SJSA1 (cell line): ENCODE data around the gene CPED1. TPM values are rescaled to one million over a fixed set of nuclear protein-coding genes. Genes with fewer than 3 reads are reported as not detected.

Experiments
- DNase-seq, 2 experiments: peaks; one replicate each; pipeline ENCODE4 v3.0.0-alpha.2; 2015 to 2020; ENCODE audit warnings: low spot score in 2 of 2, low read depth in 1 of 2
- H3K27ac ChIP-seq: fragments of 250-450 bp; sonication (Bioruptor Pico); 2 replicates; pipeline ENCODE4 v1.5.1; 2020; ENCODE audit warnings: mild to moderate bottlenecking, moderate library complexity
- H3K27me3 ChIP-seq: fragments of 250-450 bp; sonication (Bioruptor Pico); replicated peaks from 2 replicates; pipeline ENCODE4 v1.5.1; 2020; ENCODE audit warnings: mild to moderate bottlenecking, moderate library complexity
- H3K36me3 ChIP-seq: fragments of 250-450 bp; sonication (Bioruptor Pico); 2 replicates; pipeline ENCODE4 v1.5.1; 2020; ENCODE audit warnings: mild to moderate bottlenecking
- H3K4me1 ChIP-seq: fragments of 250-450 bp; sonication (Bioruptor Pico); replicated peaks from 2 replicates; pipeline ENCODE4 v1.6.1; 2021; ENCODE audit warnings: mild to moderate bottlenecking
- H3K4me3 ChIP-seq: fragments of 250-450 bp; sonication (Bioruptor Pico); 2 replicates; pipeline ENCODE4 v1.5.1; 2020; ENCODE audit warnings: mild to moderate bottlenecking
- H3K9me3 ChIP-seq: fragments of 250-450 bp; sonication (Bioruptor Pico); replicated peaks from 2 replicates; pipeline ENCODE4 v1.5.1; 2020; ENCODE audit warnings: mild to moderate bottlenecking
- total RNA-seq: library from RNA; depleted of rRNA; stranded (reverse); fragments of >200 nt; shearing (Covaris generic); gene quantifications from 2 replicates; pipeline ENCODE4 v1.2.3, GENCODE V29; 2014

CPED1 gene
- total RNA-seq, 1 experiment from 2014 or later: 64.8 TPM

GRCh38 chr7:121005996-121006584, 17.6 kb downstream of the CPED1 start:
- Histone ChIP-seq H3K9me3 (no peaks in the 10 kb centered on the region), H3K27me3 (no peaks in the 10 kb centered on the region), H3K27ac (peak overlapping the region; percentile 77), H3K4me3 (no peak overlapping the region), H3K4me1 (peaks cover 67% of the 10 kb centered on the region), H3K36me3 (peaks cover 4% of the 10 kb centered on the region; the same call in 1 of the 2 replicates)
- no peak for DNase-seq

GRCh38 chr7:121006711-121007315, 18.3 kb downstream of the CPED1 start:
- 0 out of 2 replicates have a peak, but pooled peaks cover 4% of the 10 kb centered on the region for H3K36me3 ChIP-seq
- H3K27ac ChIP-seq: peak overlapping the region; percentile 77
- H3K4me1 ChIP-seq: peaks cover 60% of the 10 kb centered on the region
- DNase-seq: peak; percentile 79 to 85
- H3K9me3 ChIP-seq: no peaks in the 10 kb centered on the region
- H3K27me3 ChIP-seq: no peaks in the 10 kb centered on the region
- peak overlapping the region; percentile 9; the same call in 1 of the 2 replicates for H3K4me3 ChIP-seq

DNA sequence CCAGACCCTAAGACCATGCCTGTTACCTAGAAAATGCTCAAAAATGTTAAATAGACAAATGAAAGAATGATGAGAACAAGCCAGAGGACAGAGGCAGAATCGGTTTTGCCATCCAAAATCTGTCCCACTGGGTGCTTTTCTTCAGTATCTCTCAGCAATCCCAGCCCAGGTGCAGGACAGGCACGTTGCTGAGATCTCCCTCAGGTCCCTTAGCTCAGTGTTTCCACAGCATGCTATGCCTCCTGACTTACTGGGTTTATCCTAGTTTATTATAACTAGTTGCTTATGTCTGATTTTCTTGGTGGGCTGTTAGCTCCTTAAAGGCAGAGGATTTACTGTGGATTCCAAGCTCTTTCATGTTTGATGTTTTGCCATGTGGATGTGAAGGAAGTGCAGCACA, 20.3 kb downstream of the CPED1 start:
- Histone ChIP-seq H3K4me1 (peaks cover 48% of the 10 kb centered on the region), H3K27me3 (no peaks in the 10 kb centered on the region), H3K36me3 (0 out of 2 replicates have a peak, but pooled peaks cover 7% of the 10 kb centered on the region), H3K9me3 (no peaks in the 10 kb centered on the region), H3K27ac (no peak overlapping the region), H3K4me3 (no peak overlapping the region)
- DNase-seq: no peak

GRCh38 chr7:121011401-121011800, 22.9 kb downstream of the CPED1 start:
- no peak overlapping the region for H3K27ac ChIP-seq
- H3K4me3 ChIP-seq: no peak overlapping the region
- peaks cover 39% of the 10 kb centered on the region for H3K4me1 ChIP-seq
- H3K27me3 ChIP-seq: no peaks in the 10 kb centered on the region
- H3K9me3 ChIP-seq: no peaks in the 10 kb centered on the region
- H3K36me3 ChIP-seq: peaks cover 13% of the 10 kb centered on the region
- no peak for DNase-seq

DNA sequence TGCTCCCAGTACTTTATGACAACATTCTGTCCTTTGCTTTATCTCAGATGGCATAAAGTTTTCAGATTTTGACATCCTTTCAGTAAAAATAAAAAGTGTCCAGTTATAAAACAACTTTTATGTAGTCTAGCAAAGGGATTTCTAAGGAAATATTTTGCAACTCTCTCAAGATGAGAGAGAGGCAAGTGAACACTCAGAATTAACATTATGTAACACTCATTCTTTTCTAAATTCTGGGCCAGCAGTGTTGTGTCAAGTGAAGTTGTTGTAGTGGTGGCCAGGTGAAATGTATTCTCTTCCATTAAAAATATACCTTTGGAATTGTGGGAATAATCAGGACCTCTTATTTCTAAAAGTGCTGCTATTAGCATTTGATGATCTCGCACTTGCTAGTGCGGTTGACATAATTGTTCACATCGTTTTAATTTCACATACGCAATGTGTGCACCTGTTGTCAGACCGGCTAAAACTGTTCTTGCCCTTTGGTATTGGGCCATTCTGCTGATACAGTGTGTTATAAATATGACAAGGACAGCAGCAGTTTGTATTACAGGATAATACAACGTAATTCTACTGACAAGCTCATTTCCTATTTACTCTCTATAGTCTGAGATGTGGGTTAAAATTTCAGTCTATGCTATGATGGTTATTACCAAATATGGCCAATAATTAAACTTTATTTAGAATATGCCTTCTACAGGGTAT, 23.8 kb downstream of the CPED1 start:
- H3K4me1 ChIP-seq: peaks cover 39% of the 10 kb centered on the region
- H3K9me3 ChIP-seq: no peaks in the 10 kb centered on the region
- H3K27ac ChIP-seq: no peak overlapping the region
- peaks cover 18% of the 10 kb centered on the region for H3K36me3 ChIP-seq
- H3K4me3 ChIP-seq: no peak overlapping the region
- DNase-seq: no peak
- no peaks in the 10 kb centered on the region for H3K27me3 ChIP-seq

DNA sequence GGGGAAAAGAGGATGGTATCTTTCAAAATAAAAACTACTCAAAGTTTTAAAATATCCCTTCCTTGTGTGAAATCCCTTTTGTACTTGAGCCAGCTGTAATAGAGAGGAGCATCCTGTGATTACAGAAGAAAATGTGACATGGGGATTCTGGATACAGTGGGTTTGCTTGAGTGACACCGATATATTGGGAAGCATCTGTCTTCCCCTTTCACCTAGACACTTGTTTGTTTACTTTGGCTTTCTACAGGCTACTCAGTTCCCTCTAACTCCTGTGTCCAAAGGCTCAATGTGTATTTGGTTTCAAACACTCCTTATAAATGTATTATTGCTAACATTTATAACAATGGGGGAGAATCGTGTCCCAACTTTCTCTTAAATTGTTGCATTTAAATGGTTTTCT, 24.4 kb downstream of the CPED1 start:
- DNase-seq: no peak
- no peaks in the 10 kb centered on the region for H3K9me3 ChIP-seq
- no peaks in the 10 kb centered on the region for H3K27me3 ChIP-seq
- H3K4me1 ChIP-seq: peaks cover 38% of the 10 kb centered on the region
- no peak overlapping the region for H3K4me3 ChIP-seq
- H3K36me3 ChIP-seq: peaks cover 20% of the 10 kb centered on the region
- H3K27ac ChIP-seq: no peak overlapping the region

GRCh38 chr7:121015560-121015959, 27.0 kb downstream of the CPED1 start:
- no peak for DNase-seq
- Histone ChIP-seq H3K9me3 (no peaks in the 10 kb centered on the region), H3K4me1 (peaks cover 49% of the 10 kb centered on the region)

DNA sequence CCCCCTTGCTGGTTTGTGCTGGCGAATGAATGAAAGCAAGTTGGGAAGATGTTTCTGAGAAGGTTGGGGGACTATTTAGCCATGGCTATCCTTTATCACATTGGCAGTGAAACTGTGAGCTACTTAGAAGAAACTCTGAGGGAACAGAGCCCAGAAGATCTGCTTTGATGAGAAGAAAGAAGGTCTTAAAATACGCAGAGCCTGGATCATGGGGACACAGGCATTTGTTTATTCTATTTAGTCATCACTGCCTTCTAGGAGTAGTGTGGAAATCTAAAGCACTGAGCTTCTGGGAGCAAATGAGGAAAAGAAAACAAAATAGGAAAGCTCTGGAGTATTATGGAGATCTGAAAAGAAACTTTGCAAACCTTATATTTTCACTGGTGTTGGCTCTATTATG, 28.5 kb downstream of the CPED1 start:
- peaks cover 30% of the 10 kb centered on the region for H3K36me3 ChIP-seq
- H3K4me1 ChIP-seq: peaks cover 59% of the 10 kb centered on the region
- H3K4me3 ChIP-seq: no peak overlapping the region
- H3K27ac ChIP-seq: peak overlapping the region; percentile 16; the same call in 1 of the 2 replicates
- no peak for DNase-seq
- H3K27me3 ChIP-seq: no peaks in the 10 kb centered on the region
- no peaks in the 10 kb centered on the region for H3K9me3 ChIP-seq

More at GRCh38 chr7:121015560-121015959, 27.0 kb downstream of the CPED1 start:
- Histone ChIP-seq H3K4me3 (no peak overlapping the region), H3K27ac (no peak overlapping the region), H3K27me3 (no peaks in the 10 kb centered on the region), H3K36me3 (peaks cover 30% of the 10 kb centered on the region)

GRCh38 chr7:121017586-121017985, 29.1 kb downstream of the CPED1 start:
- Histone ChIP-seq H3K4me1 (peaks cover 66% of the 10 kb centered on the region), H3K27me3 (no peaks in the 10 kb centered on the region), H3K4me3 (no peak overlapping the region), H3K9me3 (no peaks in the 10 kb centered on the region), H3K27ac (no peak overlapping the region), H3K36me3 (peaks cover 34% of the 10 kb centered on the region)
- DNase-seq: no peak

GRCh38 chr7:121019018-121019417, 30.5 kb downstream of the CPED1 start:
- Histone ChIP-seq H3K27ac (peak overlapping the region; percentile 45), H3K4me1 (peaks cover 73% of the 10 kb centered on the region), H3K27me3 (no peaks in the 10 kb centered on the region), H3K4me3 (no peak overlapping the region), H3K36me3 (peaks cover 31% of the 10 kb centered on the region), H3K9me3 (no peaks in the 10 kb centered on the region)
- DNase-seq: no peak

DNA sequence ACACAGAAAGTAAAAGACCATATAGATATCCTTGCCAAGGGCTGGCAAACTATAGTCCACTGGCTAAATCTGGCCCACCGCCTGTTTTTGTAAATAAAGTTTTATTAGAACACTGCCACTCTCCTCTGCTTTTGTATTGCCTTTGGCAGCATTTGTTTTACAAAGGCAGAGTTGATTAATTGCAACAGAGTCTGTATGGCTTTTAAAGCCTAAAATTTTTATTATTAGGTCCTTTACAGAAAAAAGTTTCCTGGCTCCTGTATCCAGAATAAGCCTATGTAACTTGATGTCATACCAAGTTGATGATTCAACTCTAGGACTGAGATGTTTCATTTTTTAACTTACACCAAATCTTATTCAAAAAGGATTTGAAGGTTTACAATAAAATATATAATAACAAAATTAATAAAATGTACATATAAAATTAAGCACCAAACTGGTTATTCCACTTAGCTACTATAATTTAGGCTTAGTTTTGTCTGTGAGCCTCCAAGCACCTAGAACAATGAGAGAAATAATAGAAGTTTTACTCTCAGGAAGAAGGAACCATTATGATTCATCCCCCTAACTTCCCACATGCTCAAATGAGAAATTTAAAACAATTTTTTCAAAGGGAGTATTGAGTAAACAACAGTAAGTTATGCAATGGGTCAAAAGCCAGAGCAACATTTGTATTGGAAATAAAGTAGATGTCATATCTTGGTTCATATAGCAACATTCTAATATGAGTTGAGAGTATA, 31.9 kb downstream of the CPED1 start:
- peaks cover 86% of the 10 kb centered on the region for H3K4me1 ChIP-seq
- no peaks in the 10 kb centered on the region for H3K9me3 ChIP-seq
- DNase-seq: peak in 1 of 2 experiments; percentile 54
- H3K36me3 ChIP-seq: peaks cover 31% of the 10 kb centered on the region
- no peaks in the 10 kb centered on the region for H3K27me3 ChIP-seq
- no peak overlapping the region for H3K4me3 ChIP-seq
- H3K27ac ChIP-seq: peak overlapping the region; percentile 57

GRCh38 chr7:121020989-121021969, 32.8 kb downstream of the CPED1 start:
- H3K27me3 ChIP-seq: no peaks in the 10 kb centered on the region
- H3K4me1 ChIP-seq: peaks cover 93% of the 10 kb centered on the region
- H3K4me3 ChIP-seq: no peak overlapping the region
- H3K36me3 ChIP-seq: peaks cover 34% of the 10 kb centered on the region
- DNase-seq: no peak
- peak overlapping the region; percentile 57 for H3K27ac ChIP-seq
- H3K9me3 ChIP-seq: peaks cover 3% of the 10 kb centered on the region; the same call in 1 of the 2 replicates

DNA sequence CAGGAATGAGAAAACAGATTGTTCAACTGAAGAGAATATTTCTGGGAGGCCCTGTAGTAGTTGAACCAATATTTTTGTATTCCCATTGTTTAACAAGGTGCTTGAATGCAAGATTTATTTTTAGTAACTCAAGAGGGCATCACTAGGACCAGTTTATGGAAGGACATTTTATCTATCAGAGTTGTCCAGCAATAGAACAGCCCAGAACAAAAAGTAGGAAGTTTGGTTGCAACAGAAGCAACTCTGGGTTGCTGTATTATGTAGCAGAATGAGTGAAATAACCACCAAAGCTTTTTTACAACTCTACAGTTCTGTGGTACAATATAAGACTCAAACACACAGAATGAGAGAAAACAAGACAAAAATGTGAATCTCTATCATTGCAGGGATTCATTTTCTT, 34.7 kb downstream of the CPED1 start:
- no peaks in the 10 kb centered on the region for H3K27me3 ChIP-seq
- DNase-seq: no peak

More for the DNA sequence above, 34.7 kb downstream of the CPED1 start:
- Histone ChIP-seq H3K9me3 (peaks cover 3% of the 10 kb centered on the region; the same call in 1 of the 2 replicates), H3K4me1 (peaks cover 89% of the 10 kb centered on the region), H3K27ac (peak overlapping the region; percentile 63), H3K36me3 (peaks cover 25% of the 10 kb centered on the region), H3K4me3 (no peak overlapping the region)
